ENCODE data around the gene MRPL46. TPM values are rescaled to one million over a fixed set of nuclear protein-coding genes. Genes with fewer than 3 reads are reported as not detected.
A peak's percentile ranks its signal among the peaks of the same experiment; 100 is the strongest.

The MRPL46 gene
- 10 to 100 TPM; 17.3 to 30.2 (median 19.3) TPM for total RNA-seq

GRCh38 chr15:88467073-88467934, at the start of gene MRPL46, which contains the start of gene MRPS11:
Gene MRPL46 (minus strand): TSS chr15:88467388. CDS start chr15:88467377, 11 bp downstream.
Gene MRPS11 (plus strand): TSS chr15:88467708. CDS start chr15:88467718, 10 bp downstream.
- peak in 2 of 5 experiments; percentile 25 to 60 for TF ChIP-seq CTCF (IDR thresholded peaks at IDR 0.05)
- no peak for TF ChIP-seq POLR2A (IDR thresholded peaks at IDR 0.05)
- peak; percentile 66 to 91 for TF ChIP-seq EP300 (IDR thresholded peaks at IDR 0.05)
- Histone ChIP-seq H3K36me3 (peaks cover 0 to 38% (median 14%) of the 10 kb centered on the region in 3 donors), H3K4me1 (peaks cover 0 to 42% (median 21%) of the 10 kb centered on the region in 4 donors), H3K9me3 (no peaks in the 10 kb centered on the region), H3K27me3 (no peaks in the 10 kb centered on the region), H3K27ac (peak within 1 kb of the TSS; percentile 87 to 95 (median 88)), H3K4me3 (peak within 1 kb of the TSS; percentile 82 to 90 (median 86))
- 0 to 1% methylated on average over 48 to 53 of the region's 55 CpGs for WGBS, 2 donors
- peak; percentile 75 to 92 for DNase-seq (ENCODE audit: low spot score in 2 of 2)

- H3K4me1 ChIP-seq: no peaks in the 10 kb centered on the region
- 85 to 89% methylated on average over 5 of the region's 5 CpGs for WGBS, 2 donors
- H3K27me3 ChIP-seq: no peaks in the 10 kb centered on the region
- H3K36me3 ChIP-seq: peaks cover 0 to 71% (median 0%) of the 10 kb centered on the region in 3 donors
- DNase-seq (ENCODE audit: low spot score in 2 of 2): no peak
- TF ChIP-seq CTCF (IDR thresholded peaks at IDR 0.05) (no peak), EP300 (IDR thresholded peaks at IDR 0.05) (no peak), POLR2A (IDR thresholded peaks at IDR 0.05) (no peak)
- H3K27ac ChIP-seq: no peak overlapping the region
- no peak overlapping the region for H3K4me3 ChIP-seq
- H3K9me3 ChIP-seq: no peaks in the 10 kb centered on the region
Observed at GRCh38 chr15:88513195-88513594, 46.0 kb upstream of the MRPL46 start.

GRCh38 chr15:88512601-88513000, 45.4 kb upstream of the MRPL46 start:
- no peak overlapping the region for H3K27ac ChIP-seq
- no peaks in the 10 kb centered on the region for H3K27me3 ChIP-seq
- TF ChIP-seq POLR2A (IDR thresholded peaks at IDR 0.05): no peak
- no peak for TF ChIP-seq EP300 (IDR thresholded peaks at IDR 0.05)
- TF ChIP-seq CTCF (IDR thresholded peaks at IDR 0.05): no peak
- no peak for DNase-seq (ENCODE audit: low spot score in 2 of 2)
- H3K9me3 ChIP-seq: no peaks in the 10 kb centered on the region
- peaks cover 0 to 77% (median 0%) of the 10 kb centered on the region in 3 donors for H3K36me3 ChIP-seq
- WGBS, 2 donors: 88 to 94% methylated on average over 5 of the region's 5 CpGs
- H3K4me3 ChIP-seq: no peak overlapping the region
- no peaks in the 10 kb centered on the region for H3K4me1 ChIP-seq

GRCh38 chr15:88512078-88512477, 44.9 kb upstream of the MRPL46 start:
- peaks cover 0 to 82% (median 0%) of the 10 kb centered on the region in 3 donors for H3K36me3 ChIP-seq
- no peak overlapping the region for H3K27ac ChIP-seq
- H3K27me3 ChIP-seq: no peaks in the 10 kb centered on the region
- WGBS, 2 donors: 80 to 83% methylated on average over 3 of the region's 3 CpGs
- no peak for TF ChIP-seq EP300 (IDR thresholded peaks at IDR 0.05)
- TF ChIP-seq CTCF (IDR thresholded peaks at IDR 0.05): no peak
- TF ChIP-seq POLR2A (IDR thresholded peaks at IDR 0.05): no peak
- no peak overlapping the region for H3K4me3 ChIP-seq
- H3K4me1 ChIP-seq: no peaks in the 10 kb centered on the region
- DNase-seq (ENCODE audit: low spot score in 2 of 2): no peak
- no peaks in the 10 kb centered on the region for H3K9me3 ChIP-seq

- no peak for DNase-seq (ENCODE audit: low spot score in 2 of 2)
- Histone ChIP-seq H3K27ac (no peak overlapping the region), H3K27me3 (no peaks in the 10 kb centered on the region), H3K4me3 (no peak overlapping the region), H3K36me3 (peaks cover 0 to 86% (median 0%) of the 10 kb centered on the region in 3 donors), H3K9me3 (no peaks in the 10 kb centered on the region), H3K4me1 (no peaks in the 10 kb centered on the region)
- TF ChIP-seq POLR2A (IDR thresholded peaks at IDR 0.05): no peak
- 98 to 100% methylated on average over 2 of the region's 2 CpGs for whole genome bisulfite sequencing, 2 donors
Observed at GRCh38 chr15:88511161-88511560, 44.0 kb upstream of the MRPL46 start.

Data from tibial nerve (tissue), 4 donors.